GM23338 (cell line): ENCODE results near the gene NRXN2. TPM values are rescaled to one million over a fixed set of nuclear protein-coding genes. Genes with fewer than 3 reads are reported as not detected.

ENCODE experiments used
- ATAC-seq: fragments of 200-7000 bp; cut with Tn5 transposase; 3 replicates; pipeline ENCODE4 v1.9.1; 2020
- DNase-seq: peaks from one replicate; pipeline ENCODE4 v3.0.0-alpha.2; 2015; ENCODE audit warnings: low spot score
- H2AFZ ChIP-seq: fragments of 200-600 bp; sonication (generic); 2 replicates; pipeline ENCODE4 v1.8.0; 2016; ENCODE audit warnings: antibody characterized with exemption, mild to moderate bottlenecking, moderate library complexity
- H3F3A ChIP-seq: fragments of 200-600 bp; sonication (generic); replicated peaks from 2 replicates; pipeline ENCODE4 v1.8.0; 2017; ENCODE audit warnings: antibody characterized with exemption, mixed run types, low read depth
- H3K27ac ChIP-seq: fragments of 200-600 bp; sonication (generic); 2 replicates; pipeline ENCODE4 v1.6.1; 2016; ENCODE audit warnings: low read depth
- H3K27me3 ChIP-seq: fragments of 200-600 bp; sonication (generic); 2 replicates; pipeline ENCODE4 v1.8.0; 2016; ENCODE audit warnings: mild to moderate bottlenecking, mixed run types, moderate library complexity; ENCODE audit not compliant: insufficient read depth
- H3K36me3 ChIP-seq: fragments of 200-600 bp; sonication (generic); 2 replicates; pipeline ENCODE4 v1.8.0; 2016; ENCODE audit warnings: mild to moderate bottlenecking; ENCODE audit not compliant: insufficient read depth
- H3K4me1 ChIP-seq: fragments of 200-600 bp; sonication (generic); 2 replicates; pipeline ENCODE4 v1.8.0; 2016; ENCODE audit warnings: mild to moderate bottlenecking, moderate library complexity; ENCODE audit not compliant: insufficient read depth
- H3K4me2 ChIP-seq: fragments of 200-600 bp; sonication (generic); 2 replicates; pipeline ENCODE4 v1.7.1; 2017; ENCODE audit warnings: mixed run types
- H3K4me3 ChIP-seq: fragments of 200-600 bp; sonication (generic); 2 replicates; pipeline ENCODE4 v1.6.1; 2016; ENCODE audit warnings: mixed run types
- H3K79me2 ChIP-seq: fragments of 200-600 bp; sonication (generic); replicated peaks from 2 replicates; pipeline ENCODE4 v1.8.0; 2017; ENCODE audit warnings: mild to moderate bottlenecking; ENCODE audit not compliant: insufficient read depth
- H3K9me2 ChIP-seq: fragments of 200-600 bp; sonication (generic); 2 replicates; pipeline ENCODE4 v1.8.0; 2017; ENCODE audit not compliant: insufficient read depth
- H4K20me1 ChIP-seq: fragments of 200-600 bp; sonication (generic); replicated peaks from 2 replicates; pipeline ENCODE4 v1.8.0; 2017; ENCODE audit warnings: mild to moderate bottlenecking; ENCODE audit not compliant: insufficient read depth
- H3K27ac Mint-ChIP-seq: 2 replicates; pipeline ENCODE4 v1.8.0; 2020; ENCODE audit warnings: inconsistent platforms, mild to moderate bottlenecking, moderate library complexity, mixed read lengths
- H3K27me3 Mint-ChIP-seq: 3 replicates; pipeline ENCODE4 v1.8.0; 2022; ENCODE audit warnings: low read depth, mild to moderate bottlenecking, moderate library complexity, mixed read lengths, inconsistent platforms; ENCODE audit not compliant: insufficient read depth, poor library complexity
- H3K36me3 Mint-ChIP-seq: 3 replicates; pipeline ENCODE4 v1.8.0; 2021; ENCODE audit warnings: low read depth, mild to moderate bottlenecking, inconsistent platforms, moderate library complexity, mixed read lengths
- H3K4me1 Mint-ChIP-seq: 3 replicates; pipeline ENCODE4 v1.8.0; 2020; ENCODE audit warnings: mild to moderate bottlenecking, inconsistent platforms, mixed read lengths
- H3K4me3 Mint-ChIP-seq: 3 replicates; pipeline ENCODE4 v1.8.0; 2021; ENCODE audit warnings: moderate library complexity, mild to moderate bottlenecking, inconsistent platforms, mixed read lengths
- H3K9me3 Mint-ChIP-seq: 3 replicates; pipeline ENCODE4 v1.8.0; 2020; ENCODE audit warnings: moderate library complexity, mild to moderate bottlenecking, inconsistent platforms, mixed read lengths
- CREB1 ChIP-seq: fragments of 250-450 bp; sonication (Bioruptor Pico); IDR thresholded peaks from 2 replicates; pipeline ENCODE4 v1.5.0; 2020; ENCODE audit warnings: low read depth, mild to moderate bottlenecking, moderate library complexity
- EZH2 ChIP-seq: fragments of 200-600 bp; sonication (generic); IDR thresholded peaks from one replicate; pipeline ENCODE4 v1.8.0; 2017; ENCODE audit warnings: antibody characterized with exemption, mild to moderate bottlenecking, low read depth; ENCODE audit not compliant: unreplicated experiment
- EZH2phosphoT487 ChIP-seq: fragments of 200-600 bp; sonication (generic); IDR thresholded peaks from one replicate; pipeline ENCODE4 v1.8.1; 2018; ENCODE audit warnings: antibody characterized with exemption; ENCODE audit not compliant: unreplicated experiment
- POLR2AphosphoS5 ChIP-seq: IDR thresholded peaks from 2 replicates; pipeline ENCODE4 v1.6.1; 2016; ENCODE audit warnings: antibody characterized with exemption, low read depth
- STAT1 ChIP-seq: IDR thresholded peaks from one replicate; pipeline ENCODE4 v1.6.1; 2016; ENCODE audit warnings: antibody characterized with exemption; ENCODE audit not compliant: unreplicated experiment
- ZNF114 ChIP-seq: fragments of 250-450 bp; sonication (Bioruptor Pico); IDR thresholded peaks from 2 replicates; pipeline ENCODE4 v1.5.0; 2020; ENCODE audit warnings: mild to moderate bottlenecking, moderate library complexity
- ZNF331 ChIP-seq: fragments of 250-450 bp; sonication (Bioruptor Pico); IDR thresholded peaks from 2 replicates; pipeline ENCODE4 v1.5.0; 2020; ENCODE audit warnings: low read depth, mild to moderate bottlenecking, moderate library complexity
- polyA plus RNA-seq: library from polyadenylated mRNA; unstranded; fragments of >200 nt; fragmentation: Nextera tagmentation; extraction: Ambion mirVana; gene quantifications from 2 replicates; pipeline ENCODE4 v1.2.1, GENCODE V29; 2016
- total RNA-seq: library from RNA; depleted of rRNA; stranded (reverse); fragments of >200 nt; shearing (Covaris generic); gene quantifications from 2 replicates; pipeline ENCODE4 v1.2.3, GENCODE V29; 2014
- TF ChIP-seq, protein P1 (sequence below), 2 experiments: fragments of 200-600 bp in 1 of 2; sonication (generic) in 1 of 2; conservative IDR thresholded peaks; 2 replicates each; pipeline versions ENCODE4 v1.5.1 to v1.6.1; 2016 to 2017; ENCODE audit warnings: antibody characterized with exemption in 2 of 2, low read depth in 2 of 2, mild to moderate bottlenecking in 2 of 2, moderate library complexity in 1 of 2
- TF ChIP-seq, protein P2 (sequence below): IDR thresholded peaks from one replicate; pipeline ENCODE4 v1.6.1; 2018; ENCODE audit warnings: antibody characterized with exemption; ENCODE audit not compliant: unreplicated experiment
- TF ChIP-seq, protein P3 (sequence below): IDR thresholded peaks from 2 replicates; pipeline ENCODE4 v1.6.1; 2016; ENCODE audit warnings: antibody characterized with exemption

NRXN2 gene
- total and polyA plus RNA-seq, 2 experiments from 2014 or later, result 3.4 to 17.0 TPM

DNA sequence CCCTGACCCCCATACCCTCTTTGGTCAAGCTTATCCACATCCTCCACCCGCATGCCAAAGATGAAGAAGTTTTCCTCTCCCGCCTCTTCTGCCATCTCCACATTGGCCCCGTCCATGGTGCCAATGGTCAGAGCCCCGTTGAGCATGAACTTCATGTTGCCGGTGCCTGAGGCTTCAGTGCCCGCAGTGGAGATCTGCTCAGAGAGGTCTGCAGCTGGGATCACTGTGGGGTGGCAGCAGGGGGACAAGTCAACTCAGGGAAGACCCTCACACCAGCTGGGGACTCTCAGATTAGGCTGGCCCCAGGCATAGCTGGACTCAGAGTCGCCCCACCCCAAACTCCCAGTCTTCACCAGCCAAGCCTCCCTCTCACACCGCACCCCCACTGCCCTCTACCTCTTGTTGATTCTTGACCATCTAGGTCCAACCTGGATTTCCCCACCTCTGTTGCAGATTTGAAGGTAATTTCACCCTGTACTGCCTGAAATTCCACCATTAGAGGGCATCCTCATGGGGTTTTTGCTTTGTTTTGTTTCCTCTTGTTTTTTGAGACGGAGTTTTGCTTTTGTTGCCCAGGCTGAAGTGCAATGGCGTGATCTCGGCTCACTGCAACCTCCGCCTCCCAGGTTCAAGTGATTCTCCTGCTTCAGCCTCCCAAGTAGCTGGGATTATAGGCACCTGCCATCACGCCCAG is 27.5 kb upstream of the NRXN2 start:
- Histone ChIP-seq H3K4me2 (no peak overlapping the region), H4K20me1 (no peaks in the 10 kb centered on the region), H3K4me1 (no peaks in the 10 kb centered on the region; the same call in 1 of the 2 replicates), H3K27ac (no peak overlapping the region), H2AFZ (no peak overlapping the region), H3F3A (peaks cover 8% of the 10 kb centered on the region), H3K27me3 (no peaks in the 10 kb centered on the region), H3K79me2 (no peaks in the 10 kb centered on the region), H3K36me3 (no peaks in the 10 kb centered on the region), H3K4me3 (no peak overlapping the region), H3K9me2 (no peaks in the 10 kb centered on the region)
- TF ChIP-seq, protein P1, sequence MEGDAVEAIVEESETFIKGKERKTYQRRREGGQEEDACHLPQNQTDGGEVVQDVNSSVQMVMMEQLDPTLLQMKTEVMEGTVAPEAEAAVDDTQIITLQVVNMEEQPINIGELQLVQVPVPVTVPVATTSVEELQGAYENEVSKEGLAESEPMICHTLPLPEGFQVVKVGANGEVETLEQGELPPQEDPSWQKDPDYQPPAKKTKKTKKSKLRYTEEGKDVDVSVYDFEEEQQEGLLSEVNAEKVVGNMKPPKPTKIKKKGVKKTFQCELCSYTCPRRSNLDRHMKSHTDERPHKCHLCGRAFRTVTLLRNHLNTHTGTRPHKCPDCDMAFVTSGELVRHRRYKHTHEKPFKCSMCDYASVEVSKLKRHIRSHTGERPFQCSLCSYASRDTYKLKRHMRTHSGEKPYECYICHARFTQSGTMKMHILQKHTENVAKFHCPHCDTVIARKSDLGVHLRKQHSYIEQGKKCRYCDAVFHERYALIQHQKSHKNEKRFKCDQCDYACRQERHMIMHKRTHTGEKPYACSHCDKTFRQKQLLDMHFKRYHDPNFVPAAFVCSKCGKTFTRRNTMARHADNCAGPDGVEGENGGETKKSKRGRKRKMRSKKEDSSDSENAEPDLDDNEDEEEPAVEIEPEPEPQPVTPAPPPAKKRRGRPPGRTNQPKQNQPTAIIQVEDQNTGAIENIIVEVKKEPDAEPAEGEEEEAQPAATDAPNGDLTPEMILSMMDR (conservative IDR thresholded peaks at IDR 0.05; ENCODE audit: low read depth in 2 of 2), result peak; percentile 34 to 52
- TF ChIP-seq, protein P2, sequence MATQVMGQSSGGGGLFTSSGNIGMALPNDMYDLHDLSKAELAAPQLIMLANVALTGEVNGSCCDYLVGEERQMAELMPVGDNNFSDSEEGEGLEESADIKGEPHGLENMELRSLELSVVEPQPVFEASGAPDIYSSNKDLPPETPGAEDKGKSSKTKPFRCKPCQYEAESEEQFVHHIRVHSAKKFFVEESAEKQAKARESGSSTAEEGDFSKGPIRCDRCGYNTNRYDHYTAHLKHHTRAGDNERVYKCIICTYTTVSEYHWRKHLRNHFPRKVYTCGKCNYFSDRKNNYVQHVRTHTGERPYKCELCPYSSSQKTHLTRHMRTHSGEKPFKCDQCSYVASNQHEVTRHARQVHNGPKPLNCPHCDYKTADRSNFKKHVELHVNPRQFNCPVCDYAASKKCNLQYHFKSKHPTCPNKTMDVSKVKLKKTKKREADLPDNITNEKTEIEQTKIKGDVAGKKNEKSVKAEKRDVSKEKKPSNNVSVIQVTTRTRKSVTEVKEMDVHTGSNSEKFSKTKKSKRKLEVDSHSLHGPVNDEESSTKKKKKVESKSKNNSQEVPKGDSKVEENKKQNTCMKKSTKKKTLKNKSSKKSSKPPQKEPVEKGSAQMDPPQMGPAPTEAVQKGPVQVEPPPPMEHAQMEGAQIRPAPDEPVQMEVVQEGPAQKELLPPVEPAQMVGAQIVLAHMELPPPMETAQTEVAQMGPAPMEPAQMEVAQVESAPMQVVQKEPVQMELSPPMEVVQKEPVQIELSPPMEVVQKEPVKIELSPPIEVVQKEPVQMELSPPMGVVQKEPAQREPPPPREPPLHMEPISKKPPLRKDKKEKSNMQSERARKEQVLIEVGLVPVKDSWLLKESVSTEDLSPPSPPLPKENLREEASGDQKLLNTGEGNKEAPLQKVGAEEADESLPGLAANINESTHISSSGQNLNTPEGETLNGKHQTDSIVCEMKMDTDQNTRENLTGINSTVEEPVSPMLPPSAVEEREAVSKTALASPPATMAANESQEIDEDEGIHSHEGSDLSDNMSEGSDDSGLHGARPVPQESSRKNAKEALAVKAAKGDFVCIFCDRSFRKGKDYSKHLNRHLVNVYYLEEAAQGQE, result no peak
- TF ChIP-seq STAT1, result no peak
- Mint-ChIP-seq H3K9me3 (no peaks in the 10 kb centered on the region; the same call in 2 of the 3 replicates), H3K27me3 (peaks cover 19% of the 10 kb centered on the region), H3K27ac (no peak overlapping the region), H3K4me3 (no peak overlapping the region), H3K36me3 (0 out of 3 replicates have a peak, but pooled peaks cover 3% of the 10 kb centered on the region), H3K4me1 (peaks cover 14% of the 10 kb centered on the region)
- ATAC-seq, result no peak
- no peak for DNase-seq

DNA sequence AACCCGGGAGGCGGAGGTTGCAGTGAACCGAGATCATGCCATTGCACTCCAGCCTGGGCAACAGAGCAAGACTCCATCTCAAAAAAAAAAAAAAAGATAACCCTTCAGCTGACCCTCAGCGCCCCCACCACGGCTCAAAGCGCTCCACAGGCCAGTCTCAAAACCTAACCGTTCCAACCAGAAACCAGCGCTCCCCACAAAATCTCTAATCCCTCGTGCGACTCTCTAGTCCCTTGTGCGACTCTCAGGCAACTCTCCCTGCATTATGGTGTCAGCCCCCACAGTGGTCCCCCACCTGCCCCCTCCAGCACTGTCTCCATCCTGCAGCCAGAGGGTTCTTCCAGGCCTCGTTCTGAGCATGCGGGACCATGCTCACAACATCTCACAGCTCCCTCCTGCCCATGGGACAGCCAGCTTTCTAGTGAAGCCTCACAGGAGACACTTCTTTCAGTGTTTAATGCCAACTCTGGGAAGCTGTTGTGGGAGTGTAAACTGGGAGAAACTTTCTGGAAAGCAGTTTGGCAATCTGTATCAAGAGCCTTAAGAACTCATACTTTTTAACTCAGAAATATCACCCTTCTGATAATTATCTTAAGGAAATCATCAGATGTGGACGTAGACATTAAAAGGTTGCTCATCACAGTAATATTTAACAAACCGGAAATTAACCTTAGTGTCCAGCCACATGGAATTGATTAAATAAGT is 25.1 kb upstream of the NRXN2 start:
- no peak overlapping the region for H2AFZ ChIP-seq
- Mint-ChIP-seq H3K4me1 (peaks cover 15% of the 10 kb centered on the region), H3K27me3 (peaks cover 24% of the 10 kb centered on the region), H3K9me3 (no peaks in the 10 kb centered on the region; the same call in 2 of the 3 replicates), H3K27ac (no peak overlapping the region), H3K36me3 (0 out of 3 replicates have a peak, but pooled peaks cover 3% of the 10 kb centered on the region), H3K4me3 (no peak overlapping the region; the same call in 2 of the 3 replicates)
- H3F3A ChIP-seq, result peaks cover 10% of the 10 kb centered on the region
- H3K27ac ChIP-seq, result no peak overlapping the region
- H3K4me3 ChIP-seq, result no peak overlapping the region
- H3K36me3 ChIP-seq, result no peaks in the 10 kb centered on the region
- no peaks in the 10 kb centered on the region for H3K79me2 ChIP-seq
- peaks cover 14% of the 10 kb centered on the region for H3K27me3 ChIP-seq
- no peak overlapping the region for H3K4me2 ChIP-seq
- no peaks in the 10 kb centered on the region for H4K20me1 ChIP-seq
- DNase-seq (no peak), ATAC-seq (no peak)
- peaks cover 2% of the 10 kb centered on the region; the same call in 1 of the 2 replicates for H3K4me1 ChIP-seq
- no peaks in the 10 kb centered on the region for H3K9me2 ChIP-seq
- TF ChIP-seq STAT1 (no peak), POLR2AphosphoS5 (no peak), ZNF331 (CRISPR knock-in tag) (no peak), CREB1 (CRISPR knock-in tag) (no peak), EZH2 (no peak), ZNF114 (CRISPR knock-in tag) (no peak), EZH2phosphoT487 (no peak)
- TF ChIP-seq, protein P1 (conservative IDR thresholded peaks at IDR 0.05; ENCODE audit: low read depth in 2 of 2), result no peak
- TF ChIP-seq, protein P3, sequence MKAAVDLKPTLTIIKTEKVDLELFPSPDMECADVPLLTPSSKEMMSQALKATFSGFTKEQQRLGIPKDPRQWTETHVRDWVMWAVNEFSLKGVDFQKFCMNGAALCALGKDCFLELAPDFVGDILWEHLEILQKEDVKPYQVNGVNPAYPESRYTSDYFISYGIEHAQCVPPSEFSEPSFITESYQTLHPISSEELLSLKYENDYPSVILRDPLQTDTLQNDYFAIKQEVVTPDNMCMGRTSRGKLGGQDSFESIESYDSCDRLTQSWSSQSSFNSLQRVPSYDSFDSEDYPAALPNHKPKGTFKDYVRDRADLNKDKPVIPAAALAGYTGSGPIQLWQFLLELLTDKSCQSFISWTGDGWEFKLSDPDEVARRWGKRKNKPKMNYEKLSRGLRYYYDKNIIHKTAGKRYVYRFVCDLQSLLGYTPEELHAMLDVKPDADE, result no peak
